SK-N-MC (cell line): ENCODE results near the gene DCAF4.

Experiments used
- DNase-seq: peaks from one replicate; pipeline ENCODE4 v3.0.0-alpha.2; 2011; ENCODE audit warnings: low read depth, low spot score
- H3K27ac ChIP-seq: fragments of 200-600 bp; sonication (generic); 2 replicates; pipeline ENCODE4 v1.5.1; 2016; ENCODE audit warnings: mixed run types
- H3K36me3 ChIP-seq: fragments of 200-600 bp; sonication (generic); 2 replicates; pipeline ENCODE4 v1.6.1; 2017; ENCODE audit warnings: antibody characterized with exemption, low read length, mixed read lengths; ENCODE audit not compliant: insufficient read depth
- H3K4me3 ChIP-seq: fragments of 200-600 bp; sonication (generic); 2 replicates; pipeline ENCODE4 v1.5.1; 2016
- H3K9ac ChIP-seq: fragments of 200-600 bp; sonication (generic); 2 replicates; pipeline ENCODE4 v1.8.0; 2017; ENCODE audit warnings: mixed run types, mixed read lengths; ENCODE audit not compliant: insufficient read length
- H3K9me3 ChIP-seq: fragments of 200-600 bp; sonication (generic); 2 replicates; pipeline ENCODE4 v1.6.1; 2017; ENCODE audit warnings: low read depth, mild to moderate bottlenecking, antibody characterized with exemption, low read length, moderate library complexity, mixed read lengths
- EZH2 ChIP-seq: fragments of 200-600 bp; sonication (generic); IDR thresholded peaks from one replicate; pipeline ENCODE4 v1.6.1; 2017; ENCODE audit warnings: antibody characterized with exemption
- FOXP2 ChIP-seq: optimal IDR thresholded peaks from 2 replicates; pipeline ENCODE3; 2011; ENCODE audit warnings: mild to moderate bottlenecking, moderate library complexity; ENCODE audit not compliant: insufficient read depth; ENCODE audit errors: extremely low read length, control extremely low read depth
- POLR2AphosphoS5 ChIP-seq: IDR thresholded peaks from 2 replicates; pipeline ENCODE4 v1.6.1; 2012; ENCODE audit warnings: mild to moderate bottlenecking, low read depth, low read length, borderline replicate concordance

DCAF4 gene

GRCh38 chr14:72903716-72904115 lies 22.5 kb upstream of the DCAF4 start:
- Histone ChIP-seq H3K9ac (no peak overlapping the region), H3K4me3 (no peak overlapping the region), H3K9me3 (no peaks in the 10 kb centered on the region), H3K27ac (no peak overlapping the region), H3K36me3 (no peaks in the 10 kb centered on the region)
- DNase-seq = no peak
- TF ChIP-seq FOXP2 = no peak

- H3K9me3 ChIP-seq = no peaks in the 10 kb centered on the region
- no peak overlapping the region for H3K9ac ChIP-seq
- no peak overlapping the region for H3K27ac ChIP-seq
- DNase-seq = no peak
- TF ChIP-seq POLR2AphosphoS5 (no peak), FOXP2 (no peak)
- H3K36me3 ChIP-seq = no peaks in the 10 kb centered on the region
- no peak overlapping the region for H3K4me3 ChIP-seq
These were observed 22.0 kb upstream of the DCAF4 start for GRCh38 chr14:72904218-72904617.

- no peak for DNase-seq
- Histone ChIP-seq H3K9ac (no peak overlapping the region), H3K4me3 (no peak overlapping the region), H3K9me3 (no peaks in the 10 kb centered on the region), H3K36me3 (no peaks in the 10 kb centered on the region), H3K27ac (no peak overlapping the region)
- TF ChIP-seq POLR2AphosphoS5 (no peak), FOXP2 (no peak)
These were observed 21.3 kb upstream of the DCAF4 start for GRCh38 chr14:72904840-72905561.

GRCh38 chr14:72906316-72906715 lies 19.9 kb upstream of the DCAF4 start:
- no peak for DNase-seq
- no peaks in the 10 kb centered on the region for H3K36me3 ChIP-seq
- no peaks in the 10 kb centered on the region for H3K9me3 ChIP-seq
- H3K4me3 ChIP-seq = no peak overlapping the region
- H3K9ac ChIP-seq = no peak overlapping the region
- H3K27ac ChIP-seq = no peak overlapping the region
- TF ChIP-seq FOXP2 (no peak), EZH2 (no peak), POLR2AphosphoS5 (no peak)

GRCh38 chr14:72906879-72907278 lies 19.4 kb upstream of the DCAF4 start:
- no peak overlapping the region for H3K27ac ChIP-seq
- no peak overlapping the region for H3K9ac ChIP-seq
- no peak for TF ChIP-seq FOXP2
- TF ChIP-seq EZH2 = no peak
- no peak for TF ChIP-seq POLR2AphosphoS5

GRCh38 chr14:72907886-72908285 lies 18.4 kb upstream of the DCAF4 start:
- TF ChIP-seq POLR2AphosphoS5 (no peak), EZH2 (no peak), FOXP2 (no peak)
- no peak overlapping the region for H3K9ac ChIP-seq
- H3K27ac ChIP-seq = no peak overlapping the region
- no peaks in the 10 kb centered on the region for H3K9me3 ChIP-seq
- DNase-seq = no peak
- H3K36me3 ChIP-seq = no peaks in the 10 kb centered on the region
- H3K4me3 ChIP-seq = peak overlapping the region; percentile 51

More at GRCh38 chr14:72906879-72907278, 19.4 kb upstream of the DCAF4 start:
- H3K4me3 ChIP-seq = peak overlapping the region; percentile 51; the same call in 1 of the 2 replicates
- no peaks in the 10 kb centered on the region for H3K9me3 ChIP-seq
- DNase-seq = no peak
- H3K36me3 ChIP-seq = no peaks in the 10 kb centered on the region

- Histone ChIP-seq H3K4me3 (no peak overlapping the region), H3K36me3 (no peaks in the 10 kb centered on the region), H3K9ac (peak overlapping the region; percentile 8), H3K27ac (0 out of 2 replicates have a peak overlapping the region, but pooled peaks have one; percentile 23), H3K9me3 (no peaks in the 10 kb centered on the region)
- TF ChIP-seq FOXP2 (no peak), POLR2AphosphoS5 (no peak), EZH2 (no peak)
- no peak for DNase-seq
These were observed 17.1 kb upstream of the DCAF4 start for GRCh38 chr14:72909163-72909562.

- TF ChIP-seq FOXP2 = no peak
- TF ChIP-seq POLR2AphosphoS5 = no peak
- no peak for TF ChIP-seq EZH2
- H3K27ac ChIP-seq = no peak overlapping the region
- H3K9me3 ChIP-seq = no peaks in the 10 kb centered on the region
- no peak for DNase-seq
- H3K4me3 ChIP-seq = no peak overlapping the region
- H3K36me3 ChIP-seq = no peaks in the 10 kb centered on the region
- H3K9ac ChIP-seq = no peak overlapping the region
These were observed 12.5 kb upstream of the DCAF4 start for GRCh38 chr14:72913809-72914208.

- no peak for DNase-seq
- H3K9me3 ChIP-seq = no peaks in the 10 kb centered on the region
- TF ChIP-seq POLR2AphosphoS5 (no peak), FOXP2 (no peak), EZH2 (no peak)
These were observed 10.1 kb upstream of the DCAF4 start for GRCh38 chr14:72916174-72916573.

More at GRCh38 chr14:72916174-72916573, 10.1 kb upstream of the DCAF4 start:
- Histone ChIP-seq H3K4me3 (no peak overlapping the region), H3K9ac (no peak overlapping the region), H3K36me3 (no peaks in the 10 kb centered on the region), H3K27ac (no peak overlapping the region)
